NCI-H1105 treated with DMSO at 0.1 percent for 48 hours (cell line): ENCODE results near the gene EPAS1.

ENCODE experiments used
- DNase-seq: peaks from one replicate; lab custom pipeline; 2025; lab: John Stamatoyannopoulos, UW

Gene EPAS1

DNA sequence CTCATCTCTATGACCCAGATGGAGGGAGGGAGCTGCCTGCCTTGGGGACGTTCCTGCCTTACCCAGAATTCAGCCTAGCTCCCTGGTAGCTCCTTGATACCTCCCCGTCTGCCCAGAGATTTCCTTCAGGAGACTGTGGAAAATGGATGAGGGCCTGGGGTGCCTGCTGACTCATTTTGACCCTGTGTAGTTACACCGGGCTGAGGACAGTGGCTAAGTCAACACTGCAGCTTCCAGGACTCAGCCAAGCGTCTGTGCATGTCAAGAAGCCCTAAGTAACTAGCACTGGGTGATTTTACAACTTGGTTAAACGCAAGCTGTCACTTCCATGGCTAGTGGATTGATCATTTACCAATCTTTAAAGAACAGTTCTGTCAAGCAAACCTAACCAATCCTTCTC is 23.3 kb upstream of the EPAS1 start:
- no peak for DNase-seq

DNA sequence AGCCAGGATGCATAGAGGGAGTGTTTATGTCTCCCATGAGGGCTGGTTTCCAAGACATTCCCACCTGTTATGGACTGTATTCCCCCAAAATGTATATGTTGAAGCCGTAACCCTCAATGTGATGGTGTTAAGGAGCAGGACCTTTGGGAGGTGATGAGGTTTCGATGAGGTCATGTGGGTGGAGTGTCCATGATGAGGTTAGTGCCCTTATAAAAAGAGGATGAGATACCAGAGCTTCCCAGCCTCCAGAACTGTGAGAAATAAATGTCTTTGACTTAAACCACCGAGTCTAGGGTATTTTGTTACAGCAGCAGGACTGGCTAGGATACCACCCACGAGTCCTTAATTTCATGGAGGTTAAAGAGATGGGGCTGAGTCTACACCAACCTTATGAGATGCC is 22.6 kb upstream of the EPAS1 start:
- no peak for DNase-seq

DNA sequence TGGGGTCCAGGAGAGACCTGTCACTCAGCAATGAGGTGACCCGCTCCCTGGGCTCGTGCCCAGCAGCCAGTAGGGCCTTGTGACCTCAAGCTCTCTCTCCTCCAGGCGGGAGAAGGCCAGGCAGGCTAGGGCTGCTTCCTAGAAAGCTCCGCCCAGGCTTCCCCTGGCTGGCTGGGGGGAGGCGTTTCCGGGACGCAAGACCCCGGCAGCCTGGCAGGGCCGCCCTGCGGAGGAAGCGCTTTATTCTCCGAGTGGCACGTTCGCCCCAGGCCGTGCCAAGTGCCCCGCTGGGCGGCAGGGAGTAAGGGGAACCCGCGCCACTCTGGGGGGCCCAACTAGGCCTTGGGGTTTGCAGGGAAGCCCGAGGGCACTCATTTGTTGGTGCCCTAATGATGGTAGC is 21.2 kb upstream of the EPAS1 start:
- DNase-seq = no peak

DNA sequence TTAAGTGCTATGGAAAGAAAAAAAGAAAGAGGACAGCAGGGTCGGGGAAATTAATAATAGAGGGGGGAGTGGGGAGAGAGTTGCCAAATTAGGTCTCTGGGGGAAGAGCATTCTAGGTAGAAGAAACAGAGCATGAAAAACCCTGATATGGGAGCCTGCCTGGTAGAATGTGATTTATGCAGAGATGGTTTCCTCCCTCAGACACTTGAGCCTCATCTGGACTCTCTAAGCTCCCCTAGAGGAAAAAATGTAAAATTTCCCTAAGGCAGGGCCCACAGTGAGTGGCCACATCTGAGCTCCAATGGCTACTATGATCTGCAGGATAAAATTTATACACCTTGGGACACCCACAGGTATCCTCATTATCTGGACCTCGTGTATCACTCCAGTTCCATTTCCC is 20.6 kb upstream of the EPAS1 start:
- DNase-seq = no peak

DNA sequence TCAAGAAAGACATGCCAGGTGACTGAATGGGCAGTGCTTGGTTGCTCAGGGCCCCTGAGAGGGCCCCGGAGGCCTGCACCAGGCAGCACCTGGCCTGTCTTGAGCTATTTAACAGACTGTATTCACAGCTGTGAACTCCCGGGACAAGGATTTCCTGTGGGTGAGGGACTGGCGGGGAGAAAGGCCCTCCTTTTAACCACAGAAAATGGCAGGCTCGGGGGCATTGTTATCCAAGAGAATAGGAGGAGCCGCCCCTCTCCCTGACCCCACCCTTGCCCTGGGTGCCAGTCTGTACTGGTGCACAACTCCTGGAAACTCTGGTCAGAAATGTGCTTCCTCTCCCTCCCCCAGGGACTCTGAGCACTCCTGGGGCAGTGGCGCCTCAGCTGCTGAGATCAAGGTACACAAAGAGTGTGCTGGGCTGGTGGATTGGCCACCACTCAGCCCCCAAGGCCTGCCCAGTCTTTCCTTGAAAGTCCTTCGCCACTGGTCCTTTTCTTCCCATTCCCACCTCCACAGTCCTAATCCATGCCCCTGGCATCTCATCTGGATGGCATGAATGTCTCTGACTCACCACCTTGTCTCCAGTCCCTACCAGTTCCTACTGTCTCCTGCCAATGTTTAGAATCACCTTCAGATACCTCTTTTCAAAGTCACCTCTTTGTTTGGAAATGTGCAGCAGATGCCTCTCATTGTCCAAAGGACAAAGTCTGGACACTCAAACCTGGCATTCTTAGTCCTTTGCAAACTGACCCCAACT is 19.6 kb upstream of the EPAS1 start:
- no peak for DNase-seq

DNA sequence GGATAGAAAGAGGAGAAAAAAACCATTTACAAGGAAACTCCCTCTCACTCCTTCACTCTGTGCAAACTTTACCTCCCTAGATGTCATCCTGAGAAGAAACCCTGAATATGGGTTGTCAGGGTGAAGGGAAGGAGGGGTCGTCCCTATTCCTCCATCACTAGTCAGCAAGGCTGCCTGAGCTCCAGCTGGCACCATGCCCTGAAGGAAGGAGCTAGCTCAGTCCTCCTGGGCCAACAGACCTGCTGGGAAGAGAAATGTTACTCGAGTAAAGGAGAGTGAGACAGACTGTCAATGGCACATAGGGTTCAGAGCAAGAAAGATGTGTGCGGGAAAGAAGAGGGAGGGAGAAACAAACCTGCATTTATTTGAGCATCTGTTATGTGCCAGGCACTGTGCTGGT is 18.3 kb upstream of the EPAS1 start:
- no peak for DNase-seq

DNA sequence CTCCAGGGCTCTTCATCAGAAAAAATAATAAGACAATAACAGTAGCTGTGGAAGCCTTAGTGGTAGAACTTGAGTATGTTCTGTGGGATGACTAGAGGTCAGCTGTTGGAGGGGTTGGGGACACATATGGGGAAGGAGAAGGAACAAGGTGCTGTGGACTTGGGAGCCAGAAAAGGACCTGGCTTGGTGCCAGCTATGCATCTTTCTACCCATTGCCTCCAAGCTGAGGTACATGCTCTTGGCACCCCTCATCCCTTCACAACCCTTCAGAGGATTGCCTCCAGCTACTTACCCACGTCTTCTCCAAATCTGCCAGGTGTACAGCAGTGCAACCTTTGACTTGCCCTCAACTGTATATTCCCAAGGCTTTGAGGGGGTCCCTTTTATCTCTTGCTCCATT is 15.3 kb upstream of the EPAS1 start:
- no peak for DNase-seq

DNA sequence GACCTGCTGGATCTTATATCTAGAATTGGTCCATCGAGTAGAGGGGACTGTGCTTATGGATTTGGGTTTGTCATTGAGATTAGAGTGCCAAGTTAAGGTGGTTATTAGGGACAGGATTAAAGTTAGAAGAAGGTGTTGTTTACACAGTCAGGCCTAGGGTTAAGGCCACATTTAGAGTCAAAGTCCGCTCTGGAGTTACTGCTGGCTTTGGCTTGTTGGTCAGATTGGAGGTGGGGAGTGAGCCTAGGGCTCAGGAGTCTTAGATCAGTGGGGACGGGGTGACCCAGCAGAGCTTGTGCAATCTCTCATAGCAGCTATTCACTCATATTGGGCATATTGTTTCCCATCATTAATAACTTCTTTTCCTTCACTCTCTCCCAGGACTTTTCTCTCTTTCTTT is 13.5 kb upstream of the EPAS1 start:
- DNase-seq = no peak

DNA sequence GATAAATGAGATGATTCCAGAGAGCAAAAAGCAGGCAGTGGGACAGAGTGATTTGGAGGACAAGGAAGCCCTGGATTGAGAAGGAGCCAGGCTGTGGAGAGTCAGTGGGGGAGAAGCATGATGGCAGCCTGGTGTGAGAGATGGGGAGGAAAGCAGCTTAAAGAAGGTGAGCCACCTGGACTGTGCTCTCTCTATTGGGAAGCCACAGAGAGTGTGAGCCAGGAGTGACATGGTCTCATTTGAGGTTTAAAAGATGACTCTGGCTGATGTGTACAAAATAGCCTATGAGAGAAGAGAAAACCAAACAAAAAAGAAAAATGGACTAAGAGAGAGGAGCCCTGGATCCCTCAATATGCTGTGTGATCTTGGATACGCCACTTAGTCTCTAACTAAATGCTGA is 12.9 kb upstream of the EPAS1 start:
- no peak for DNase-seq

DNA sequence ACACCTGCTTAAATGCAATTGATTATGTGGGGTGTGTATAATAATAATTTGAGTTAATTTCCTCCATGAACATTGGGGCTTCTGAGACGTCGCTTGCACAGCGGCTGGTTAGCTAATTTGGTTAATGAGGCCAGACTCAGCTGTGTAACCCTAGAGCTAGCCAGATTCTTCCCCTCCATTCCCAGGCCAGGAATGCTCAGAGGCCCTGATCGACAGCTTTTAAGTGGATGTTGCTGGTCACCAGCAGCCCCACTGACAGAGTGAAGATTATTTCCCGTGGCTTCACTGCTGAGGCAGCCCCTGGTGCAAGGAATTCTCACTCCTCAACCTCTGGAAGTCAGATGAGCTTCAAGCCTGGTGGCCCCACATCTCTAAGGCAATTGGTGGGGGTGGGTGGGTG is 12.4 kb upstream of the EPAS1 start:
- no peak for DNase-seq

DNA sequence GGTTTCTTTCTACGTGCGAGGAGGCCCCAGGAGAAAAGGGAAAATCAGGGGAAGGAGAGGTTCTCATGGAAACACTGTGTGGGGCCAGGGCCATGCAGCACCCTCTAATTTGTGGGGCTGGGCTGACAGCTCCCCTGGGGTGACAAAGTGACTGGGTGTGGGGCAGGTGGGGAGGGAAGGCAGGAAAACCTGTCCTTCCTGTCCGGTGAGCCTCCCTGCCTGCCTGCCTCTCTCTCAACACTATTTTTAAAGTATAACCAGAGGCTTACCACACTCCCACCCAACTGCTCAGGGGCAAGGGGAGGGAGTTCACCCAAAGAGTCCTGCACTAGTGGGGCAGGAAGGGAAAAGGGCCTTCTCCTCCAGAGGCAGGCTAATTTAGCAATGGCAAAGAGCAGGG is 10.5 kb upstream of the EPAS1 start:
- no peak for DNase-seq

DNA sequence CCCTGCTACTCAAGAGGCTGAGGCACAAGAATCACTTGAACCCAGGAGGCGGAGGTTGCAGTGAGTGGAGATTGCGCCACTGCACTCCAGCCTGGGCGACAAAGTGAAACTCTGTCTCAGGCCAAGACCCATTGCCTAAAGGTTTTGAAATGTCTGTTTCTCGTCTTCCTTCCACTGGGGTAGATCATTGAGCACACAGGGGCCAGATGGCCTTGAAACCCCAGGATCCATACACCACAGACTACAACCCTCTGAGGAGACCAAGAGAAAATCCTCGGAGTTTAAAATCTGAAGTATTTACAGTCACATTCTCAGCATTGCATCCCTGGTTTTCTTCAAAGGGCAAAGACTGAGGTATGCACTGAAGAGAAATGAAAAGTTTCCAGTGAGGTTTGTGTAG is 7.1 kb upstream of the EPAS1 start:
- DNase-seq = no peak

DNA sequence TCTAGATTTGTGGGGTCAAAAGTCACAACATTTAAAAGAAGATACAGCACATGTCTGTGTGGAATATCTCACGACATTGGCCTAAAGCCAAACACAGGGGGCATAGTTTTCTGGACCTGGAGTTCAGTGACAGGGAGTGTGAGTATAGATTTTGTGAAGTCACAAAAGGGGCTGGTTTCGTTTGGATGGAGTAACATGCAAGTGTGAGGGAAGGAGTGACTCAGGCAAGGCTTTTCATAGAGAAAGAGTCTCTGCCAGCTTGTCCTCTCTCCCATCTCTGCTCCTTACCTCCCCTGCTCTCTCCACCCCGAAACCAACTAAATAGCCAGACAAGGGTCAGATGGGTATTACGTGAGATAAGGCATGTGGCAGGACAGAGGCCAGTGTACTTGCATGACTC is 3.7 kb upstream of the EPAS1 start:
- DNase-seq = no peak

DNA sequence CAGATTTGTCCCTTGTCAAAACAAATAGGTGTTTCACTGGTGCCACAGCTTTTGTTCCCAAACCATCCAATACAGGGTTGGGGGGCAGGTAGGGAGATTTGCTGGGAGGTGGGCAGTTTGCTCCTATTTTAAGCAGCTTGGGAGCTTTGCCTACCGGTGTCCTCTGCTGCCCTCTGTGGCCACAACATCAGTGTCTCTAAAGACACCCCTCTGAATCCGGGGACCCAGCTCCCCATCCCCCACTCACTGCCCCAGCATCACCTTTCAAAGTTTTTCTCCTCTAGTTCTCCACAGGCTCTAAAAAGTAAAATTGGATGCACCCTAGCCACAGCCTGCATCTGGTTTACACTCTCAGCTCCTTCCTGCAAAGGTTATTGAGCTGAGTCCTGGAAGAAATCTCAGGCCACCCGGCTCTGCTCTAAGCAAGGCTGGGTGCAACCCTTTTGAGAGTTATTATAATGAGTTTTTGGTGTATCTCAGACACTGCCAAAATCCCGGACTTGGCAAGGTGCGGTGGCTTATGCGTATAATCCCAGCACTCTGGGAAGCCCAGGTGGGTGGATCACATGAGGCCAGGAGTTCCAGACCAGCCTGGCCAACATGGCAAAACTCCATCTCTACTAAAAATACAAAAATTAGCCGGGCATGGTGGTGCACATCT is 2.9 kb upstream of the EPAS1 start:
- no peak for DNase-seq

DNA sequence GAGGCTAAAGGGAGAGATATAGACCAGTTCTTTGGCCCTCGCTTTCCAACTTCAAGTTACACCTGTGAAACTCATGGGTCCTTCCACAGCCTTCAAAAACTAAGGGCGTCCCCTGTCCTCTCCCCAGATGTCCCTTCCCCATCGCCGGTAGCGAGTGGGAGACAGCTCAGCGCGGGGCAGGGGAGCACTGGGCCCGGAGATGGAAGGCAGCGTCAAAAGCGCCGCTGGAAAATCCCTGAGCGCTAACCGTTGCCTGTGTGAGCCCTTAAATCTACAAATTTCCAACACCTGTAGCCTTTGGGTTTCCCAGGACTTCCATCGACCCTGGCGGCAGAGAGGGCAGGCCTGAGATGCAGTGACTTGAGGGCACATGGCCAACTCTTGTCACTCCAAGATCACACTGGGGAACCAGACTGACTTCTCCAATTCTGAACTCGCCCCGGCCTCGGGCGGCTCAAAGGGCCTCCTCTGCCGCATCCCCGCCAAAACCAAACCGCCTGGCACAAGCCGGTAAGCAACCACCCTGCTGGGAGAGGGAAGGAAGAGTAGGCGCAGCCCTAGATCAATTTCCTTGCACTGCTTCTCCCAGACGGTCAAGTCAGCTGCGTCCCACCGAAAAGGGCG is 879 bp upstream of the EPAS1 start:
- no peak for DNase-seq

DNA sequence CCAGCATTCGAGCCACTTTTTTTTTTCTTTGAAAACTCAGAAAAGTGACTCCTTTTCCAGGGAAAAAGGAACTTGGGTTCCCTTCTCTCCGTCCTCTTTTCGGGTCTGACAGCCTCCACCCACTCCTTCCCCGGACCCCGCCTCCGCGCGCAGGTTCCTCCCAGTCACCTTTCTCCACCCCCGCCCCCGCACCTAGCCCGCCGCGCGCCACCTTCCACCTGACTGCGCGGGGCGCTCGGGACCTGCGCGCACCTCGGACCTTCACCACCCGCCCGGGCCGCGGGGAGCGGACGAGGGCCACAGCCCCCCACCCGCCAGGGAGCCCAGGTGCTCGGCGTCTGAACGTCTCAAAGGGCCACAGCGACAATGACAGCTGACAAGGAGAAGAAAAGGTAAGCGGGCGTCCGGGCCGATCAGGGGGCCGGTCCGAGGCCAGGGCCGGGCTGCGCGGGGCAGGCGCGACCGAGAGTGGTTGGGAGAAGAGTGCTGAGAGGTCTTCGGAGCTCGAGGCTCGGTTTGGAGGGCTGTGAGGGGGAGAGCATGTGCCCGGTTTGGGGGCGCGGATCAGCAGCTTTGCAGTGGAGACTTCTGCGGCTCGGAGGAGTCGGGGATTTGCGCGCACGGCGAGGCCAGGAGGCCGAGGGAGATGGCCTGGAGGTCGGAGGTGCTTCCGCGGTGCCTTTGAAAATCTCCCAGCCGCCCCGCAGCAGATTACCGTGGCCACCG is 502 bp downstream of the EPAS1 start:
- DNase-seq = peak; percentile 23

DNA sequence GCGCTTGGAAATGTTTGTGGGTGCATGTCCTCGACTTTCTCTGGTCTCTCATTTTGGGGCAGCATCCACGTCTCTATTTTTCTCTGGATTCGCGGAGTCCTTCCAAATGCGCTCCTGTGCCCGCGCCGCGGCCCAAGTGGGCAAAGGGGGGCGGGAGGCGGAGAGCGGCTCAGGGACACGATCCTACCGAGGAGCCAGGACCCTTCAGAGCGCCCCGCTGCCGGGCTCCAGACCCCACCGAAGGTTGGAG is 990 bp downstream of the EPAS1 start:
- no peak for DNase-seq

DNA sequence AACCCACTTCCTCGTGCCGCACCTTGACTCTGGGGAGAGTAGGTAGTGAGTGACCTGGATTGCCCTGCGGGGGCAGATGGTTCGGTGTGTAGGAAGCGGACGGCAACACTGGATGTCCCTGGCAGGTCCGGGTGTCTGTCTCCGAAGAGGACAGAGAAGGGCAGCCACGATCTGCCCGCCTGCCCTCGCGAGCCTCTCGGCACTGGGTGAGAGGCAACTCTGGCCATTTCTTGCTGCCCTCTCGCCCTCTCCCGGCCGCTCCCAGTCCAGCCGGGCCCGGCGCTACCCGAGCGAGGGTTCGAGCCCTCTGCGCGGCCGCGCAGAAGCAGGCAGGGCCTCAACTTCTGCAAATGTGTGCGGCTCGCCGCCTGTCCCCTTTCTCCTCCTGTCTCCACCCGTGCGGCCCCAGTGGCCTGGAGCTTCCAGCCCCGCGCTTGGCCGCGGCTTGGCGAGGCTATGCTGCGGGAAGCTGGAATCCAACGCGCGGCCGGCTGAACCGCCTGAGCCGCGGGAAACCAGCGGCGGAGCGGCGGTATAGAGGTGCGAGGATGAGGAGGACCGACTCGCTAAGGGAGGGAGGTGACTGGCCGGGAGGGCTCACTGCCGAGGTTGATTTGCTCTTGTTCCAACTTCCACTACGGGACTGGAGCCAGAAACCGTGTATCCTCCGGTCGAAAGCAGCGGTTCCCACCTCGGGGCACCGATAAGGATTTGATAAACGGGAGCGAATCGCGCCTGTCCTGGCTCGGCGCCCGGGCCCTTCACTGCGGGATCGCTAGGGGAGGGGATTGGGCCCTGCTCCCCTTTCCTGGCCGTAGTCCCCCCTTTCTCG is 1.5 kb downstream of the EPAS1 start:
- peak; percentile 20 for DNase-seq

DNA sequence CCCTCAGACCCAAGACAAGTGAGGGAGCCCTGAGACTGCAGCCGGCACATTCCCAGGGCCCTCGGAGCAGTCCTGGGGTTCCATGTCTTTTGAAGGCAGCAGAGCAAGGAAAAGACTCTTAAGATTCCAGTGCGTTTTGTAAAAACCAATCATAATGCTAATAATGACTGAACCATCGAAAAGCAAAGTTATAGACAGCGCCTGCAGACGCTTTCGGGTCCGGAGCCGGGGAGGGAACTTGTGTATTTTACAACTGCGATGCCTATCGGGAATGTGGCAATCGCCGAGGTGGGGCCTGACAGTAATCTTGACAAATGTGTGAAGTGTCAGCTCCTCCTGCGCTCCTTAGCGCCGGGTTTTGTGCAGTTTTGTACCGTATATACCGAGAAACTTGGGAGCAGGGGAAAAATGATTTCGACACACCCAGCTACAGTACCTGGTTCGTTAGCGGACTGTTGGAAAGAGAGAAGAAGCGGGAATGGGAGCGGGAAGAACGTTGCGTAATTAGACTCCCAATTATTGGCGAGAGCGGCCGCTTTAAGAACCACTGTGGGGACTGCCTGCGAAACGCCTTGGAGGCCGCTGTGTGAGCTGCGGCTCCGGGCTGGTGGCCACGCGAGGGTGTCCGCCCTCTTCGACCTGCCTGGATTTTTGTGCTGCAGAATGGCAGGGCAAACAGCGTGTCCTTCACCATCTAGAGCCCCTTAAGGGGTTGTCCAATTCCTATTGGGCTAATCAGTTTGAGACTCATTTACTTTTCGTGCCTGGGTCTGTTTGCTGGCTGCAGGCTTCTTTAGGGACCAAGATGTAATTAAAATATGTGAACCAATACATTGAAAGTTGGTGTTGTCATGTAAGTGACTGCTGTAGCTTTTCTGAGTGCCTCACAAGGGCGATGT is 2.4 kb downstream of the EPAS1 start:
- DNase-seq = peak; percentile 52

DNA sequence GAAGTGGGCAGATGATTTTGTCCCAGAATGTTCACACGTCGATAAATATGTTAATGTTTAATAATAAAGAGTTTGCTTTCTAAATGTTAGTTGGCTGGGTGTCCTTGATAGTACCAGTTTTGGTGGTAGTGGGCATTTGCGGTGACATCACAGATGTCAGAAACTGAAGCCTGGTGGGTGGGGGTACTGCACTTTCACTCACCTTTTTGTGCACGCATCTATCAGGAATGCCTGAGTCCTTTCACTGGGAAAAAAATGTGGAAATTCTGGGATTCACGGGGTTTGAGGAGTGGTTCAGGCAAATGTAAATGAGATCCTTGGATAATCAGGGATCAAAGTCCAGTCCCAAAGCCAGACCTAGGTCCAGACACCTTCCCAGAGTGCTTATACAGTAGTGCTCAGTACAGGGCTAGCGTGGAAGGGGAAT is 3.2 kb downstream of the EPAS1 start:
- DNase-seq = no peak

DNA sequence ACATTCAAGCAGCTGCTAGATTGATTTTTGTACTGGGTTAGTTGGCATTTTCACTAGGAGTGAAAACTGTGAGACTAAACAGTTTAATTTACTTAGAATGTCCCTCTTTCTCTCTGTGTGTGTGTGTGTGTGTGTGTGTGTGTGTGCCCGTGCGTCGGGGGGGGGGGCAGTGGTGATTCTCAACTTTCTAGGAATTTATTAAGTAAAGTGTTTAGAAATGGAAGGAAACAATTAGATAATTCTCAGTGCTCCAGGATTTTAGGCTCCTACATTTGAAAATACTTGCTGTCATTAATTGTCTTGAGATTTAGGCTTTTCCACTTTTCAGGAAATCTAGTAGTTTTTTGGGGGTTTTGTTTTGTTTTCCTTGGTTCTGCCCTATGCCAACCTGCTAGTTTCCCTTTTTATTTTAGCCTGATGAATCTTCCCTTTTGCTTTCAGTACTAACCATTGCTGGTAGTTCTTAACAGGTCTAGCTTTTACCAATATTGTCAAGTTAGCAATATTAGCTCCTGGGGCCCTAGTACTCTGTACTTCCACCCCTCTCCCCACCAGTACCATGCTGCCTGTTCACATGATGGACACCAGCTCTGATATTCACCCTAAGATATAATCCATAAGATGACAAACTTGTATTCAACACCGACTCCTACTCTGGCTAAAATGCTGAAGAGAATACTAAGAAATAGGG is 4.9 kb downstream of the EPAS1 start:
- no peak for DNase-seq
